Stomach (tissue), 9 donors: Measurements from ENCODE around the gene DGKK. TPM values are rescaled to one million over a fixed set of nuclear protein-coding genes. Genes with fewer than 3 reads are reported as not detected.

ENCODE experiments used
- DNase-seq, 2 donors: peaks; one replicate each; pipeline versions ENCODE4 v3.0.0 to v3.0.0-alpha.2; 2013 to 2019
- H3K27ac ChIP-seq, 5 donors: fragments of 200-600 bp in 4 of 5; sonication (generic) in 4 of 5; one replicate each; pipeline ENCODE4 v1.5.1; 2013 to 2019; ENCODE audit warnings: mild to moderate bottlenecking in 1 of 5, moderate library complexity in 1 of 5
- H3K27me3 ChIP-seq, 3 donors: fragments of 200-600 bp; sonication (generic); one replicate each; pipeline ENCODE4 v1.5.1; 2017 to 2019; ENCODE audit warnings: mixed run types in 1 of 3
- H3K36me3 ChIP-seq, 4 donors: fragments of 200-600 bp; sonication (generic); 1 replicate in 3 of 4; 2 replicates in 1 of 4; pipeline ENCODE4 v1.5.1; 2016 to 2019
- H3K4me1 ChIP-seq, 4 donors: fragments of 200-600 bp; sonication (generic); one replicate each; pipeline ENCODE4 v1.5.1; 2016 to 2019
- H3K4me3 ChIP-seq, 4 donors: fragments of 200-600 bp; sonication (generic) in 3 of 4; one replicate each; pipeline ENCODE4 v1.5.1; 2016 to 2019; ENCODE audit warnings: mild to moderate bottlenecking in 1 of 4
- H3K9me3 ChIP-seq, 4 donors: fragments of 200-600 bp; sonication (generic); one replicate each; pipeline ENCODE4 v1.5.1; 2016 to 2019
- EP300 ChIP-seq: sonication (generic); formaldehyde crosslinking; IDR thresholded peaks from one replicate; pipeline ENCODE4 v1.6.1; 2017; ENCODE audit warnings: antibody characterized with exemption
- POLR2A ChIP-seq, 4 donors: fragments of 450-650 bp; IDR thresholded peaks; one replicate each; pipeline ENCODE4 v1.6.1; 2016; ENCODE audit warnings: antibody characterized with exemption in 4 of 4, control low read depth in 2 of 4, mild to moderate bottlenecking in 1 of 4, moderate library complexity in 1 of 4
- POLR2AphosphoS5 ChIP-seq, 3 donors: sonication (generic); formaldehyde crosslinking; IDR thresholded peaks; one replicate each; pipeline ENCODE4 v1.6.1; 2016; ENCODE audit warnings: antibody characterized with exemption in 3 of 3
- WGBS, 5 donors: extraction: QIAGEN DNeasy Blood & Tissue Kit in 3 of 5; methylation state at CpG; one replicate each; pipeline versions ENCODE4 v1.1.5 to v1.1.7; 2013 to 2018; 5-methylcytosine and 5-hydroxymethylcytosine counted together
- intact Hi-C: fragments of 100-400 bp; cut with DNase I; formaldehyde crosslinking; loops from one replicate; pipeline ENCODE4 v1.15.1; 2023; ENCODE audit warnings: low total_unique reads
- polyA plus RNA-seq, 3 donors: library from polyadenylated mRNA; stranded (reverse); fragments of 200-250 nt; gene quantifications; one replicate each; pipeline ENCODE4 v1.2.3, GENCODE V29; 2013
- total RNA-seq, 5 donors: library from RNA; depleted of rRNA; stranded (reverse); fragments of >200 nt; gene quantifications; one replicate each; pipeline versions ENCODE4 v1.1.0 to v1.2.3, GENCODE V29; 2014 to 2016
- TF ChIP-seq, protein P1 (sequence below), 7 experiments: fragments of 450-650 bp in 4 of 7; fragments of 200-600 bp in 3 of 7; sonication (generic) in 3 of 7; IDR thresholded peaks; one replicate each; pipeline ENCODE4 v1.5.1; 2016 to 2019; ENCODE audit warnings: antibody characterized with exemption in 7 of 7, control low read depth in 2 of 7, mild to moderate bottlenecking in 1 of 7
- donor health status: healthy with polysubstance abuse.
- donor health status: Bipolar disorder and iron deficiency.
- donor health status: healthy.

The DGKK gene
- total and polyA plus RNA-seq, 8 donors = 0.06 to 1.8 TPM; not detected in 6

- no peaks in the 10 kb centered on the region for H3K4me1 ChIP-seq
- TF ChIP-seq POLR2A (IDR thresholded peaks at IDR 0.05) (no peak), POLR2AphosphoS5 (IDR thresholded peaks at IDR 0.05) (no peak), EP300 (no peak)
- TF ChIP-seq, protein P1, sequence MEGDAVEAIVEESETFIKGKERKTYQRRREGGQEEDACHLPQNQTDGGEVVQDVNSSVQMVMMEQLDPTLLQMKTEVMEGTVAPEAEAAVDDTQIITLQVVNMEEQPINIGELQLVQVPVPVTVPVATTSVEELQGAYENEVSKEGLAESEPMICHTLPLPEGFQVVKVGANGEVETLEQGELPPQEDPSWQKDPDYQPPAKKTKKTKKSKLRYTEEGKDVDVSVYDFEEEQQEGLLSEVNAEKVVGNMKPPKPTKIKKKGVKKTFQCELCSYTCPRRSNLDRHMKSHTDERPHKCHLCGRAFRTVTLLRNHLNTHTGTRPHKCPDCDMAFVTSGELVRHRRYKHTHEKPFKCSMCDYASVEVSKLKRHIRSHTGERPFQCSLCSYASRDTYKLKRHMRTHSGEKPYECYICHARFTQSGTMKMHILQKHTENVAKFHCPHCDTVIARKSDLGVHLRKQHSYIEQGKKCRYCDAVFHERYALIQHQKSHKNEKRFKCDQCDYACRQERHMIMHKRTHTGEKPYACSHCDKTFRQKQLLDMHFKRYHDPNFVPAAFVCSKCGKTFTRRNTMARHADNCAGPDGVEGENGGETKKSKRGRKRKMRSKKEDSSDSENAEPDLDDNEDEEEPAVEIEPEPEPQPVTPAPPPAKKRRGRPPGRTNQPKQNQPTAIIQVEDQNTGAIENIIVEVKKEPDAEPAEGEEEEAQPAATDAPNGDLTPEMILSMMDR (IDR thresholded peaks at IDR 0.05) = no peak
- H3K27ac ChIP-seq = no peak overlapping the region
- intact Hi-C loops = no loop called here
- H3K4me3 ChIP-seq = no peak overlapping the region
- WGBS, 5 donors = 66 to 81% (median 76%) methylated on average over 3 of the region's 3 CpGs
- no peak for DNase-seq
- H3K9me3 ChIP-seq = peaks cover 0 to 17% (median 8%) of the 10 kb centered on the region in 4 donors
- H3K27me3 ChIP-seq = no peaks in the 10 kb centered on the region
- no peaks in the 10 kb centered on the region for H3K36me3 ChIP-seq
These were observed 67.7 kb downstream of the DGKK start for GRCh38 chrX:50402886-50403285.

DNA sequence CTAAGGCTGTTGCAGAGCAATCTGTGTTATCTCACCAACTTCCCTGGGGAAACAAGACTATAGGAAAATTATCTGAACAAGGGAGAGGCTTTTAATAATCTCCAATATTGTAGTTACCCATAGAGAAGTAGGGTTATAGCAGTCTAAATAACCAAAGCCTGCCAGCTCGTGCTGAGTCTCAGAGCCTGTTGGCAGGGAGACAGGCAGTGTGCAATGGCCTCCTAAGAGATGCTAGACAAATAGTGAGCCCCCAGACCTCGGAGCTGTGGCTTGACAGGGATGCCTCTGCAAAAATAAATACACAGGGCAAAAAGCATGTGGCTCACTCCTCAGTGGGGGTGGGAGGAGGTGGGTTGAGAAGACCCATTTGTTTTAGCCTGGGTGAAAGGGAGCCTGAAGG is 76.7 kb downstream of the DGKK start:
- TF ChIP-seq, protein P1 (IDR thresholded peaks at IDR 0.05) = no peak
- no peak for TF ChIP-seq POLR2AphosphoS5 (IDR thresholded peaks at IDR 0.05)
- TF ChIP-seq POLR2A (IDR thresholded peaks at IDR 0.05) = no peak
- no peak for TF ChIP-seq EP300
- no peaks in the 10 kb centered on the region for H3K36me3 ChIP-seq
- no peak overlapping the region for H3K4me3 ChIP-seq
- no peaks in the 10 kb centered on the region for H3K9me3 ChIP-seq
- intact Hi-C loops = no loop called here
- H3K27ac ChIP-seq = no peak overlapping the region
- DNase-seq = no peak
- H3K27me3 ChIP-seq = peaks cover 0 to 4% (median 4%) of the 10 kb centered on the region in 3 donors
- no peaks in the 10 kb centered on the region for H3K4me1 ChIP-seq
- 9 to 20% (median 10%) methylated on average over 2 of the region's 2 CpGs for WGBS, 5 donors

GRCh38 chrX:50386520-50386919 is 84.1 kb downstream of the DGKK start:
- no peaks in the 10 kb centered on the region for H3K4me1 ChIP-seq
- peaks cover 0 to 4% (median 0%) of the 10 kb centered on the region in 3 donors for H3K27me3 ChIP-seq
- H3K27ac ChIP-seq = no peak overlapping the region
- no peak for TF ChIP-seq EP300
- no peak for TF ChIP-seq POLR2AphosphoS5 (IDR thresholded peaks at IDR 0.05)
- no peak for TF ChIP-seq POLR2A (IDR thresholded peaks at IDR 0.05)
- TF ChIP-seq, protein P1 (IDR thresholded peaks at IDR 0.05) = no peak
- WGBS, 5 donors = 70 to 84% (median 78%) methylated on average over 2 of the region's 2 CpGs
- H3K4me3 ChIP-seq = no peak overlapping the region
- H3K9me3 ChIP-seq = no peaks in the 10 kb centered on the region
- no peaks in the 10 kb centered on the region for H3K36me3 ChIP-seq
- intact Hi-C loops = no loop called here
- no peak for DNase-seq

DNA sequence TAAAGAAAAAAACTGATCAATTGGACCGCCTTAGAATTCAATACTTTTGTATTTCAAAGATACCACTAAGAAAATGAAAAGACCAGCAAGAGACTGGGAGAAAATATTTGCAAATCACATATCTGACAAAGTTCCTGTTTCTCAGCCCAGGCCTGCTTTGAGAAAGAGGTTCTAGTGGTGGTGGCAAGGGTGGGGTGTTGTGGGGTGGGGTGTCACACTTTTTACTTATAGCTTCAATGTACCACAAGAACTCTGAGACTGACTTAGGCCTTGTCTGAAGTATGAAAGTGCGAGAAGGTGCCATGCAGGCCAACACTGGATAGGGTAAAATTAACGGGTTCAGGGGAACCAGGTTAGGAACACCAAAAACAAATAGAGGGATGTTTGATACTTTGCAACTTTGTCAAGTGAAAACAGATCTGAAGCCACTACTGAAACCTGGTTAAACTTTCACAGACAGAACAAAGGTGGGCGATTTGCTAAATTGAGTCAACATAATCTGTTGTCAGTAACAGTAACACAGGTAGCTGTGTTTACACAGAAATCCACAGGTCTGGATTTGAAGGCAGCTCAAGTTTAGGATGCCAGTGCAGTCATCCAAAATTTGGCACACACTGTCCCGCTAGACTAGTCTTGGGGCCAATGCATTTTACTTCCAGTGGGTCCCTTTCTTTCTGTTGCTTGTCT is 88.8 kb downstream of the DGKK start:
- Histone ChIP-seq H3K4me1 (no peaks in the 10 kb centered on the region), H3K9me3 (no peaks in the 10 kb centered on the region), H3K4me3 (no peak overlapping the region), H3K36me3 (no peaks in the 10 kb centered on the region), H3K27me3 (no peaks in the 10 kb centered on the region), H3K27ac (no peak overlapping the region)
- DNase-seq = no peak
- WGBS, 5 donors = 64 to 78% (median 65%) methylated on average over 5 of the region's 5 CpGs
- intact Hi-C loops = no loop called here
- no peak for TF ChIP-seq POLR2AphosphoS5 (IDR thresholded peaks at IDR 0.05)
- no peak for TF ChIP-seq EP300
- TF ChIP-seq, protein P1 (IDR thresholded peaks at IDR 0.05) = no peak
- TF ChIP-seq POLR2A (IDR thresholded peaks at IDR 0.05) = no peak
